Measurements from ENCODE around the gene IDNK. TPM values are rescaled to one million over a fixed set of nuclear protein-coding genes. Genes with fewer than 3 reads are reported as not detected.

IDNK gene
- total RNA-seq, 1 experiment from 2014 or later, result 0.50 TPM

GRCh38 chr9:83681490-83681889, 58.5 kb downstream of the IDNK start:
- Mint-ChIP-seq H3K27ac (no peak overlapping the region), H3K4me3 (no peak overlapping the region), H3K4me1 (peaks cover 13% of the 10 kb centered on the region), H3K27me3 (ENCODE audit: low read depth) (no peaks in the 10 kb centered on the region), H3K36me3 (peaks cover 53% of the 10 kb centered on the region), H3K9me3 (no peaks in the 10 kb centered on the region)
- ATAC-seq (no peak), DNase-seq (ENCODE audit: low spot score) (no peak)
- TF ChIP-seq, protein P1, sequence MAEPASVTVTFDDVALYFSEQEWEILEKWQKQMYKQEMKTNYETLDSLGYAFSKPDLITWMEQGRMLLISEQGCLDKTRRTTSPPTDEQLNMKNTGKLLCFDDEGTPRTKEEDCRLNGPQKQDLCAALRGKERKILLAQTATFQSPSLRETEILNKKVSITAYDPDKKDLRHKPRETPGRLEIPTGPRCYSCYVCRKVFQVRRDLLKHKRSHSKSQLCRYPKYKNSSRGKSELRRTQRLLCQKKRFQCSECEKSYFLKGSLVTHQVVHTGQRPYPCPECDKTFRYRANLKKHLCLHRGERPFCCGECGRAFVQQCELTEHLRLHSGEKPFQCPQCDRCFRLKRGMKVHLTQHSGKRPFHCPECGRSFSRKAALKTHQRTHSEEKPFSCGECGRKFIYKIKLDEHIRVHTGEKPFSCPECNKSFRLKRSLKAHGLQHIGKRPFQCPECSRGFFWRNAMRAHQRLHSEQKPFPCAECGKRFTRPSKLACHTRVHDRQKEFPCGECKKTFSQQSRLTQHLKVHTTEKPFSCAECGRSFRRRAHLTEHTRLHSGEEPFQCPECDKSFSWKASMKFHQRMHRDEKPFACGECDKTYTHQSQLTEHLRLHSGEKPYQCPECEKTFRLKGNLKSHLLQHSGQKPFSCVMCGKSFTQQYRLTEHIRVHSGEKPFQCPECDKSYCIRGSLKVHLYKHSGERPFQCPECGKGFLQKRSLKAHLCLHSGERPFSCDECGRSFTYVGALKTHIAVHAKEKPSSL (CRISPR knock-in tag; conservative IDR thresholded peaks at IDR 0.05), result no peak
- TF ChIP-seq, protein P2, sequence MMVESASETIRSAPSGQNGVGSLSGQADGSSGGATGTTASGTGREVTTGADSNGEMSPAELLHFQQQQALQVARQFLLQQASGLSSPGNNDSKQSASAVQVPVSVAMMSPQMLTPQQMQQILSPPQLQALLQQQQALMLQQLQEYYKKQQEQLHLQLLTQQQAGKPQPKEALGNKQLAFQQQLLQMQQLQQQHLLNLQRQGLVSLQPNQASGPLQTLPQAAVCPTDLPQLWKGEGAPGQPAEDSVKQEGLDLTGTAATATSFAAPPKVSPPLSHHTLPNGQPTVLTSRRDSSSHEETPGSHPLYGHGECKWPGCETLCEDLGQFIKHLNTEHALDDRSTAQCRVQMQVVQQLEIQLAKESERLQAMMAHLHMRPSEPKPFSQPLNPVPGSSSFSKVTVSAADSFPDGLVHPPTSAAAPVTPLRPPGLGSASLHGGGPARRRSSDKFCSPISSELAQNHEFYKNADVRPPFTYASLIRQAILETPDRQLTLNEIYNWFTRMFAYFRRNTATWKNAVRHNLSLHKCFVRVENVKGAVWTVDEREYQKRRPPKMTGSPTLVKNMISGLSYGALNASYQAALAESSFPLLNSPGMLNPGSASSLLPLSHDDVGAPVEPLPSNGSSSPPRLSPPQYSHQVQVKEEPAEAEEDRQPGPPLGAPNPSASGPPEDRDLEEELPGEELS (CRISPR knock-in tag; IDR thresholded peaks at IDR 0.05), result no peak
- no peak for TF ChIP-seq CREM (CRISPR knock-in tag; IDR thresholded peaks at IDR 0.05)
- TF ChIP-seq, protein P3, sequence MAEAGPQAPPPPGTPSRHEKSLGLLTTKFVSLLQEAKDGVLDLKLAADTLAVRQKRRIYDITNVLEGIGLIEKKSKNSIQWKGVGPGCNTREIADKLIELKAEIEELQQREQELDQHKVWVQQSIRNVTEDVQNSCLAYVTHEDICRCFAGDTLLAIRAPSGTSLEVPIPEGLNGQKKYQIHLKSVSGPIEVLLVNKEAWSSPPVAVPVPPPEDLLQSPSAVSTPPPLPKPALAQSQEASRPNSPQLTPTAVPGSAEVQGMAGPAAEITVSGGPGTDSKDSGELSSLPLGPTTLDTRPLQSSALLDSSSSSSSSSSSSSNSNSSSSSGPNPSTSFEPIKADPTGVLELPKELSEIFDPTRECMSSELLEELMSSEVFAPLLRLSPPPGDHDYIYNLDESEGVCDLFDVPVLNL (CRISPR knock-in tag; IDR thresholded peaks at IDR 0.05; ENCODE audit: borderline replicate concordance, low read depth), result no peak
- TF ChIP-seq RORB (CRISPR knock-in tag; IDR thresholded peaks at IDR 0.05), result no peak
- TF ChIP-seq KAT7 (CRISPR knock-in tag; IDR thresholded peaks at IDR 0.05; ENCODE audit: borderline replicate concordance), result no peak
- no peak for TF ChIP-seq FOXP1 (CRISPR knock-in tag; IDR thresholded peaks at IDR 0.05; ENCODE audit: borderline replicate concordance)
- TF ChIP-seq HMGA2 (CRISPR knock-in tag; IDR thresholded peaks at IDR 0.05), result no peak
- TF ChIP-seq, protein P4, sequence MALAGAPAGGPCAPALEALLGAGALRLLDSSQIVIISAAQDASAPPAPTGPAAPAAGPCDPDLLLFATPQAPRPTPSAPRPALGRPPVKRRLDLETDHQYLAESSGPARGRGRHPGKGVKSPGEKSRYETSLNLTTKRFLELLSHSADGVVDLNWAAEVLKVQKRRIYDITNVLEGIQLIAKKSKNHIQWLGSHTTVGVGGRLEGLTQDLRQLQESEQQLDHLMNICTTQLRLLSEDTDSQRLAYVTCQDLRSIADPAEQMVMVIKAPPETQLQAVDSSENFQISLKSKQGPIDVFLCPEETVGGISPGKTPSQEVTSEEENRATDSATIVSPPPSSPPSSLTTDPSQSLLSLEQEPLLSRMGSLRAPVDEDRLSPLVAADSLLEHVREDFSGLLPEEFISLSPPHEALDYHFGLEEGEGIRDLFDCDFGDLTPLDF (CRISPR knock-in tag; IDR thresholded peaks at IDR 0.05), result no peak
- no peak for TF ChIP-seq ZNF219 (CRISPR knock-in tag; IDR thresholded peaks at IDR 0.05; ENCODE audit: borderline replicate concordance)
- no peak for TF ChIP-seq NR3C1 (CRISPR knock-in tag; conservative IDR thresholded peaks at IDR 0.05; ENCODE audit: low read depth)
- TF ChIP-seq GTF2I (CRISPR knock-in tag; conservative IDR thresholded peaks at IDR 0.05), result no peak
- TF ChIP-seq JAZF1 (CRISPR knock-in tag; IDR thresholded peaks at IDR 0.05), result no peak
- no peak for TF ChIP-seq HMGXB4 (CRISPR knock-in tag; IDR thresholded peaks at IDR 0.05)
- TF ChIP-seq, protein P5, sequence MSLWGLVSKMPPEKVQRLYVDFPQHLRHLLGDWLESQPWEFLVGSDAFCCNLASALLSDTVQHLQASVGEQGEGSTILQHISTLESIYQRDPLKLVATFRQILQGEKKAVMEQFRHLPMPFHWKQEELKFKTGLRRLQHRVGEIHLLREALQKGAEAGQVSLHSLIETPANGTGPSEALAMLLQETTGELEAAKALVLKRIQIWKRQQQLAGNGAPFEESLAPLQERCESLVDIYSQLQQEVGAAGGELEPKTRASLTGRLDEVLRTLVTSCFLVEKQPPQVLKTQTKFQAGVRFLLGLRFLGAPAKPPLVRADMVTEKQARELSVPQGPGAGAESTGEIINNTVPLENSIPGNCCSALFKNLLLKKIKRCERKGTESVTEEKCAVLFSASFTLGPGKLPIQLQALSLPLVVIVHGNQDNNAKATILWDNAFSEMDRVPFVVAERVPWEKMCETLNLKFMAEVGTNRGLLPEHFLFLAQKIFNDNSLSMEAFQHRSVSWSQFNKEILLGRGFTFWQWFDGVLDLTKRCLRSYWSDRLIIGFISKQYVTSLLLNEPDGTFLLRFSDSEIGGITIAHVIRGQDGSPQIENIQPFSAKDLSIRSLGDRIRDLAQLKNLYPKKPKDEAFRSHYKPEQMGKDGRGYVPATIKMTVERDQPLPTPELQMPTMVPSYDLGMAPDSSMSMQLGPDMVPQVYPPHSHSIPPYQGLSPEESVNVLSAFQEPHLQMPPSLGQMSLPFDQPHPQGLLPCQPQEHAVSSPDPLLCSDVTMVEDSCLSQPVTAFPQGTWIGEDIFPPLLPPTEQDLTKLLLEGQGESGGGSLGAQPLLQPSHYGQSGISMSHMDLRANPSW (CRISPR knock-in tag; conservative IDR thresholded peaks at IDR 0.05; ENCODE audit: low read depth), result no peak
- TF ChIP-seq SMAD3 (CRISPR knock-in tag; IDR thresholded peaks at IDR 0.05; ENCODE audit: borderline replicate concordance), result no peak
- TF ChIP-seq ELF4 (CRISPR knock-in tag; IDR thresholded peaks at IDR 0.05; ENCODE audit: low read depth), result no peak
- POLR2A ChIA-PET, result no interaction called here
- CTCF ChIA-PET, result no interaction called here

Data from WTC11 (cell line).